ENCODE measurements around the gene SDK1.

SDK1 gene

GRCh38 chr7:3594901-3595300, 293.8 kb downstream of the SDK1 start:
- no peak overlapping the region for H2AFZ ChIP-seq
- no peak overlapping the region for H3K9ac ChIP-seq
- H3K4me2 ChIP-seq (ENCODE audit: low read length), result no peak overlapping the region
- H3K27me3 ChIP-seq (ENCODE audit: control insufficient read depth, insufficient read depth, low read length), result no peaks in the 10 kb centered on the region
- no peak overlapping the region for H3K4me3 ChIP-seq (ENCODE audit: low read depth, low read length)
- no peaks in the 10 kb centered on the region for H3K79me2 ChIP-seq
- no peak overlapping the region for H3K27ac ChIP-seq
- TF ChIP-seq CTCF (IDR thresholded peaks at IDR 0.05), result no peak
- H3K4me1 ChIP-seq, result no peaks in the 10 kb centered on the region
- no peaks in the 10 kb centered on the region for H3K36me3 ChIP-seq (ENCODE audit: control insufficient read depth, insufficient read depth, low read length)
- no peaks in the 10 kb centered on the region for H3K9me3 ChIP-seq (ENCODE audit: control insufficient read depth, low read length)

GRCh38 chr7:3598854-3599253, 297.8 kb downstream of the SDK1 start:
- no peak overlapping the region for H2AFZ ChIP-seq
- H3K9ac ChIP-seq, result no peak overlapping the region
- H3K4me1 ChIP-seq, result no peaks in the 10 kb centered on the region
- no peak overlapping the region for H3K27ac ChIP-seq
- H3K9me3 ChIP-seq (ENCODE audit: control insufficient read depth, low read length), result no peaks in the 10 kb centered on the region
- H3K4me2 ChIP-seq (ENCODE audit: low read length), result no peak overlapping the region
- H3K27me3 ChIP-seq (ENCODE audit: control insufficient read depth, insufficient read depth, low read length), result no peaks in the 10 kb centered on the region
- no peak for TF ChIP-seq CTCF (IDR thresholded peaks at IDR 0.05)
- H3K36me3 ChIP-seq (ENCODE audit: control insufficient read depth, insufficient read depth, low read length), result no peaks in the 10 kb centered on the region
- H3K4me3 ChIP-seq (ENCODE audit: low read depth, low read length), result no peak overlapping the region
- no peaks in the 10 kb centered on the region for H3K79me2 ChIP-seq

GRCh38 chr7:3605222-3605621, 304.2 kb downstream of the SDK1 start:
- Histone ChIP-seq H3K4me1 (no peaks in the 10 kb centered on the region), H3K27ac (no peak overlapping the region)
- no peak for TF ChIP-seq CTCF (IDR thresholded peaks at IDR 0.05)

GRCh38 chr7:3606436-3606835, 305.4 kb downstream of the SDK1 start:
- H3K4me2 ChIP-seq (ENCODE audit: low read length), result no peak overlapping the region
- no peak for TF ChIP-seq CTCF (IDR thresholded peaks at IDR 0.05)
- H3K9ac ChIP-seq, result no peak overlapping the region
- no peaks in the 10 kb centered on the region for H3K9me3 ChIP-seq (ENCODE audit: control insufficient read depth, low read length)
- H3K4me1 ChIP-seq, result no peaks in the 10 kb centered on the region
- no peaks in the 10 kb centered on the region for H3K27me3 ChIP-seq (ENCODE audit: control insufficient read depth, insufficient read depth, low read length)
- H3K4me3 ChIP-seq (ENCODE audit: low read depth, low read length), result no peak overlapping the region
- H3K36me3 ChIP-seq (ENCODE audit: control insufficient read depth, insufficient read depth, low read length), result no peaks in the 10 kb centered on the region
- H3K27ac ChIP-seq, result no peak overlapping the region
- no peak overlapping the region for H2AFZ ChIP-seq
- H3K79me2 ChIP-seq, result no peaks in the 10 kb centered on the region

More at GRCh38 chr7:3605222-3605621, 304.2 kb downstream of the SDK1 start:
- Histone ChIP-seq H3K27me3 (ENCODE audit: control insufficient read depth, insufficient read depth, low read length) (no peaks in the 10 kb centered on the region), H3K4me2 (ENCODE audit: low read length) (no peak overlapping the region), H3K9me3 (ENCODE audit: control insufficient read depth, low read length) (no peaks in the 10 kb centered on the region), H3K4me3 (ENCODE audit: low read depth, low read length) (no peak overlapping the region), H2AFZ (no peak overlapping the region), H3K79me2 (no peaks in the 10 kb centered on the region), H3K36me3 (ENCODE audit: control insufficient read depth, insufficient read depth, low read length) (no peaks in the 10 kb centered on the region), H3K9ac (no peak overlapping the region)

- no peak for TF ChIP-seq CTCF (IDR thresholded peaks at IDR 0.05)
- Histone ChIP-seq H3K4me3 (ENCODE audit: low read depth, low read length) (no peak overlapping the region), H3K36me3 (ENCODE audit: control insufficient read depth, insufficient read depth, low read length) (no peaks in the 10 kb centered on the region), H3K4me1 (no peaks in the 10 kb centered on the region), H3K9me3 (ENCODE audit: control insufficient read depth, low read length) (no peaks in the 10 kb centered on the region), H3K9ac (no peak overlapping the region), H3K27me3 (ENCODE audit: control insufficient read depth, insufficient read depth, low read length) (no peaks in the 10 kb centered on the region), H3K79me2 (no peaks in the 10 kb centered on the region), H3K4me2 (ENCODE audit: low read length) (no peak overlapping the region), H2AFZ (no peak overlapping the region), H3K27ac (no peak overlapping the region)
Observed at GRCh38 chr7:3607847-3608246, 306.8 kb downstream of the SDK1 start.

Measured in parathyroid adenoma (tissue), 2 donors.